GM06990 (cell line): ENCODE results near the gene LASP1.

Experiments used
- DNase-seq: peaks from one replicate; pipeline ENCODE4 v3.0.0-alpha.2; 2011; ENCODE audit not compliant: insufficient read length; ENCODE audit errors: extremely low read depth
- H3K27me3 ChIP-seq: replicated peaks from 2 replicates; pipeline ENCODE4 v1.6.0; 2011; ENCODE audit warnings: low read length; ENCODE audit not compliant: control insufficient read depth, insufficient read depth
- H3K36me3 ChIP-seq: 2 replicates; pipeline ENCODE4 v1.5.1; 2011; ENCODE audit warnings: low read length; ENCODE audit not compliant: control insufficient read depth, insufficient read depth
- H3K4me3 ChIP-seq: replicated peaks from 2 replicates; pipeline ENCODE4 v1.5.1; 2011; ENCODE audit warnings: low read depth, mild to moderate bottlenecking, control low read depth, low read length
- TF ChIP-seq, protein P1 (sequence below): IDR thresholded peaks from 2 replicates; pipeline ENCODE4 v1.5.1; 2011; ENCODE audit warnings: low read length, control low read depth, mild to moderate bottlenecking, inconsistent platforms; ENCODE audit not compliant: insufficient read depth, poor library complexity, severe bottlenecking

LASP1 gene

DNA sequence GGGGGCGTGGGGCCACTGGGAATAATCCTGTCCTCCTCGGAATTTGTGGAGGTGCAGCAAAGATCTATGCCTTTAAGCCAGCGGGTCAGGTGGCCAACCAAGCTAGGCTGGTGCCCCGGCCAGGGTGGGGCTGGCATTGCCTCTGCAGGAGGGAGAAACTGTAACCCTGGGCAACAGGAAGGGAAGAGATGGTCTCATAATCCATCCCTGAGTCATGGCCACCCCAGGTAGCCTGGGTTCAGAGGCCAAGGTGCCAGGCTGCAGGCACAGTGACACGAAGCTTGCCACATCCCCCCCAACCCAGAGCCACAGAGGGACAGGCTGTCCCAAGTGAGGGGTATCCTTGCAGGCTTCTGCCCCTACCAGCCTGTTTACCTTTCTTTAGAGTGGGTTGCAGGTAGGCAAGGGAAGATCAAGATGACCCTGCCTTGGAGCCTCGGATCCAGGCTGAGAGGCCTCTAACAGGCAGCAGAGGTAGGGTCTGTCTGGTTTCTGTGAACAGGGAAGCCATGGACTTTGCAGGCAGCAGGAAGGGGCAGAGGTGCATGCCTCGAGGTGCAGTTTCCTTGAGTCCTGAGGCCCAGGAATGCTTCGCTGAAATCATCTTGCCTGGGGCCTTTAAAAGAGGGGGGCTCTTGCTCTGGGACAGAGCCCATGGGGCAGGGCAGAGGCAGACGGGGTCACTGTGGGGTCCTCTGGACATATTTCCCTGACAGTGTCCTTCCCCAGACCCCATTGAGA, 4.0 kb downstream of the LASP1 start:
- H3K4me3 ChIP-seq: no peak overlapping the region
- H3K36me3 ChIP-seq: peaks cover 22% of the 10 kb centered on the region
- TF ChIP-seq, protein P1, sequence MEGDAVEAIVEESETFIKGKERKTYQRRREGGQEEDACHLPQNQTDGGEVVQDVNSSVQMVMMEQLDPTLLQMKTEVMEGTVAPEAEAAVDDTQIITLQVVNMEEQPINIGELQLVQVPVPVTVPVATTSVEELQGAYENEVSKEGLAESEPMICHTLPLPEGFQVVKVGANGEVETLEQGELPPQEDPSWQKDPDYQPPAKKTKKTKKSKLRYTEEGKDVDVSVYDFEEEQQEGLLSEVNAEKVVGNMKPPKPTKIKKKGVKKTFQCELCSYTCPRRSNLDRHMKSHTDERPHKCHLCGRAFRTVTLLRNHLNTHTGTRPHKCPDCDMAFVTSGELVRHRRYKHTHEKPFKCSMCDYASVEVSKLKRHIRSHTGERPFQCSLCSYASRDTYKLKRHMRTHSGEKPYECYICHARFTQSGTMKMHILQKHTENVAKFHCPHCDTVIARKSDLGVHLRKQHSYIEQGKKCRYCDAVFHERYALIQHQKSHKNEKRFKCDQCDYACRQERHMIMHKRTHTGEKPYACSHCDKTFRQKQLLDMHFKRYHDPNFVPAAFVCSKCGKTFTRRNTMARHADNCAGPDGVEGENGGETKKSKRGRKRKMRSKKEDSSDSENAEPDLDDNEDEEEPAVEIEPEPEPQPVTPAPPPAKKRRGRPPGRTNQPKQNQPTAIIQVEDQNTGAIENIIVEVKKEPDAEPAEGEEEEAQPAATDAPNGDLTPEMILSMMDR: no peak
- DNase-seq: no peak
- no peaks in the 10 kb centered on the region for H3K27me3 ChIP-seq

DNA sequence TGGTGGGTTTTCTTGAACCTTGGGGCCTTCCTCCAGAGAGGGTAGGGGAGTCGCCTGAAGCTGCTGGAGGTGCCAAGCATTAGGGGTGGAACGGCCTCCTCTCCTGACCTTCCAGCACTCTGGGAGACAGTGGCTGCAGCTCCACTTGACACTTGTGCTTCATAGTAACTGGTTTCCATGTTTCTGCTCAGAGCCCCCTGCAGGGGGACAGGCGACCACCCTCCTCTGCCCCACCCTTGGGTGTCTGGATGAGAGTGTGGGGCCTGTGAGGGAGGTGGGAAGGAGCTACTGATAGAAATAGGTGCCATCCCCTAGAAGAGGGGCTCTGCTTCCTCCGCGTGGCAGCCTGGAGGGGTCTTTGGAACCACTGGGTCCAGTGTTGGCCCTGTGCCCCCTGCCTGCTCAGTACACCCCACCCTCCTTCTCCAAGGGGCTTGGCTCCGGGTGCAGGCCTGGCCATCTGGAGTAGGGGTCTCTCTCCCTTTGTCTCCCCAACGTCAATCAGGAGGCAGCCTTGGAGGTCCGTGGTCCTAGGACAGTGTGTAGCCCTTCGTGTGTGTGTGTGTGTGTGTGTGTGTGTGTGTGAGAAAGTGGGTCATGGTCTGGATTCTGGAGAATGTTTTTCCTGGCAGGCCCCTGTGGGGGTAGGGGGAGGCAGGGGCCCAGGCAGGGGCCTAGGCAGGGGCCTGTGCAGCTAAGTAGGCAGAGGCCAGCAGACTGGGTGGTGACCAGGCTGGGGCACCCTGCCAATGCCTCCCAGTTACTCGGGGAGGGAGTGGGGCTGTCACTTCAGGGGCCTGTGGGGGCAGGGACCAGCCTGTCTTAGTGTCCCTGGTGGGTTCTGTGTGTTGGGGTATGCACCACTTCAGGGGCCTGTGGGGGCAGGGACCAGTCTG, 4.9 kb downstream of the LASP1 start:
- Histone ChIP-seq H3K27me3 (no peaks in the 10 kb centered on the region), H3K36me3 (peaks cover 22% of the 10 kb centered on the region), H3K4me3 (no peak overlapping the region)
- DNase-seq: no peak
- TF ChIP-seq, protein P1: no peak

DNA sequence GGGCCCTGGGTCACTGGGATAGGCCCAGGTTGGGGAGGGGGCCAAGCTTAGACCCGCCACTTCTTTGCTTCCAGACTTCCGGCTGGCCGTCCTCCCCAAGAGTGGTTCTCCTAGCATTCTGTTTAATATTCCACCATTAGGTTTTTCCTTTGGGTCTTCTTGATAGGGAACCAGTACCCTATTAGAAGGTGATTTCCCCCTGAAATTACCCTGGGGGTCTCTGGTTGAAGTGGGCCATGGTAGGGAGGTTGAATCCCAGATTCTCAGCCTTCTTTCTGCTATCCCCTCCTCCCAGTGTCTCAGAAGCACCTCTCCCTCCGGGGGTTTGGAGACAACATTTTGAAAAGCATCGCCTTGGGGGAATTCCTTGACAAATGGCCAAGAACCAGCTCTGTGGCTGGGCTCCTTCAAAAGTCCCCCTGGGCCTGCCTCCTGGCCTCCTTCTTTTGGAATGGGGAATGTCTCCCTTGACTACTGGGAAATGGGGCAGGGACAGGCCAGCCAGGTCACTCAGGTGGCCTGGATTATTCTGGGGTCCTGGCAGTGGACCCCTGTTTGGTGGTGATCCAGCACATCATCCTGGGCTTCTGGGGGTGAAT, 5.7 kb downstream of the LASP1 start:
- DNase-seq: no peak
- Histone ChIP-seq H3K36me3 (peaks cover 30% of the 10 kb centered on the region), H3K27me3 (no peaks in the 10 kb centered on the region), H3K4me3 (no peak overlapping the region)
- TF ChIP-seq, protein P1: no peak

GRCh38 chr17:38877130-38877851, 7.4 kb downstream of the LASP1 start:
- Histone ChIP-seq H3K36me3 (peaks cover 36% of the 10 kb centered on the region), H3K4me3 (no peak overlapping the region), H3K27me3 (no peaks in the 10 kb centered on the region)
- TF ChIP-seq, protein P1: no peak
- no peak for DNase-seq

GRCh38 chr17:38879878-38880665, 10.2 kb downstream of the LASP1 start:
- TF ChIP-seq, protein P1: no peak
- peaks cover 34% of the 10 kb centered on the region for H3K36me3 ChIP-seq
- H3K4me3 ChIP-seq: no peak overlapping the region
- no peaks in the 10 kb centered on the region for H3K27me3 ChIP-seq
- no peak for DNase-seq
